NK-92 treated with Interleukin-12 subunit alpha and Interleukin-12 subunit beta, amount 100 ng/mL, for 24 hours (cell line): ENCODE data around the gene SELENOK.

Experiments
- DNase-seq: peaks from one replicate; lab custom pipeline; 2025; lab: John Stamatoyannopoulos, UW

Gene SELENOK

GRCh38 chr3:53842436-53843194, 49.0 kb downstream of the SELENOK start:
- DNase-seq: no peak

GRCh38 chr3:53841296-53841695, 50.4 kb downstream of the SELENOK start:
- DNase-seq: no peak

- DNase-seq: no peak
Observed at GRCh38 chr3:53837331-53837730, 54.3 kb downstream of the SELENOK start.

GRCh38 chr3:53836084-53836872, 55.4 kb downstream of the SELENOK start:
- DNase-seq: no peak

- DNase-seq: no peak
Observed at GRCh38 chr3:53835257-53835656, 56.4 kb downstream of the SELENOK start.

GRCh38 chr3:53834429-53835095, 57.1 kb downstream of the SELENOK start:
- no peak for DNase-seq
